NCI-H510A (cell line): ENCODE measurements around the gene ZNF800.
"Not testable (repeated sequence)": the region's sequence is repeated elsewhere in the genome, so short reads cannot be mapped to it uniquely, and the experiment has no call there.

Experiments used
- DNase-seq: peaks from one replicate; lab custom pipeline; 2025; lab: John Stamatoyannopoulos, UW

The ZNF800 gene

DNA sequence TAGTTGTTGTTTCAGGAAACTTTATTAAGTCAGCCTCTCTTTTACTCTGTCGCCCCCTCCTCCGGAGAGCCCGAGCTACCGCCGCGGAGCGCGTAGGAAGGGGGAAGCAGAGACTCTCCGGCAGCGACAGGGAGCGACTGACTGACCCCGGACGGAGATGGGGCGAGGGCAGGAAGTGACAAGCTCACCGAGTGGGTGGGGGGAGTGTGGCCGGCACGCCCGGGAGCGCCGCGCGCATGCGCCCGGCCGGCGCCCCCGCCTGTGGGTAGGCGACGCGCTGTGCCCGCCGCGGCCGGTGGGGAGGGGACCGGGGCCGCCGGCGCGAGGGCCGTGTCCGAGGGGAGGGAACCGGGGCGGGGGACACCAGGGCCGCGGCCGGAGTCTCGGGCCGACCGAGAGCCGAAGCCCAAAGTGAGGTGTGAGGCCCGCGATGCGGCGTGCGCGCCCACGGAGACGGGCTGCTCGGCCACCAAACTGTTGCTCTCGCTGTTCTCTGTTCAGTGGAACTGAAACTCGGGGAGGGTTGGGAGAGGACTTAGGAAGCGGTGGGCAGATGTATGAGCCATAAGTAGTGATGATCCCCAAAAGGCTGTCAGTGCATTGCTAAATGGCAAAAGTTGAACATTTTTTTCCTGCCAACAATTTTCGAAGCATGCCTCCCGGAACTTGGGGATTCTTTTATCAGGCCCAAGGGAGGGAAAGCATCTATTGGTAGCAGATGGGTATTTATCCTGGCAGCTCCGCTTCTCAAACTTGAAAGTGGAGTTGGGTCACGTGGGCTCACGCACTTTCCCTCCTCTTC, at the start of gene ZNF800:
Gene ZNF800 (minus strand): TSS at position 143 of the 802 bp plus-strand sequence. CDS start 1,151 bp downstream, outside the sequence.
- DNase-seq, result peak; percentile 61

- DNase-seq, result no peak
These were observed 47.7 kb upstream of the ZNF800 start for GRCh38 chr7:127440206-127440605.

- DNase-seq, result no peak
These were observed 46.3 kb upstream of the ZNF800 start for GRCh38 chr7:127438836-127439235.

DNA sequence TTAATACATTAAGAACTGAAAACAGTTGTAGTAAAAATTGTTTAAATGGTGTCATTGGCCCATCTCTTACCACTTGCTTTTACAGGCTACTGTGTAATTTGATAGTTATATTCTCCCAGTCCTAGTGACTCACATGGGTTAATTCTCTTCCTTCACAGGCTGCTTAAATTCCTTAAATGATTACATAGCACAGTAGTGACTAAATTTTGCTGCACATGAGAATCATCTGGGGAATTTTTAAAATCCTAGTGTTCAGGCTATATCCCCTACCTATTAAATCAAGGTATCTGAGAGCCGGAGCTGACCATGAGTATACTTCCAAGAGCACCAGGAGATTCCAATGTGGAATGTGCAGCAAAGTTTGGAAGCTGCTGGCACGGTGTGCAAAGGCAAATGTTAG, 45.3 kb upstream of the ZNF800 start:
- DNase-seq, result no peak

DNA sequence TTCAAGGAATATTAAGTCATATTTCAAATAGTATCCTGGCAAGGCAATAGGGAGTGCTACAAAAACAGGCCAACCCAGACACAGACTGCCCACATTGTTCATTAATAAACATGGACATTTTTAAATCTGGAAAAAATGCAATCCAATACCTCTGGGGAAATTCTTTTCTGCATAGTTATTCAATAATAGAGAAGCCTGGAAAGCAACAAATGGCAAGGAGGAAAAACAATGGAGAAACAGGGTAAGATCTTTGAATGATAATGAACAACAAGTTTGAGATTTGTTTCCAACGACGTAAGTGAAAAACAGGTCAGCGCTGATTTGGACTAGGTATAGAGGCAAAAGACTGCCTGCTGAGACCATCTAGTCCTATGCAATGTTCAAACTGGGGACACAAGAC, 44.7 kb upstream of the ZNF800 start:
- no peak for DNase-seq

- not testable (repeated sequence) for DNase-seq
These were observed 36.8 kb upstream of the ZNF800 start for GRCh38 chr7:127429281-127429680.

DNA sequence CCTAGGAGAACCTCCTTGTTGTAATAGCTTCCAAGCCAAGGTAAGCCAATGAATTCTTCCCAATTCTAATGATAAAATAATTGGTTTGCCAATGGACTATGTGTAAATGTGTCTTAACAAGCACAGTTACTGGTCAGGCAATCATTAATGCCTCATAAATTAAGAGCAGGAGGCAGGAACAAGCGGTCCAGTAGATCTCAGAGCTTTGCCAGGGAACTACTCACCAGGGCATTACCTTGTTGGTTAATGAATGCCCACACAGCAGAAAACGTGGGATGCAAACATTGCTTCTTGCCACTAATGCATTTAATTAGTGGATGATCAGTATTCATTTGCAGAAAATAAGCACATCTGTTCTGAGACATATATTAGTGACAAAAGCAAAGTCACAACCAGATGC, 26.7 kb upstream of the ZNF800 start:
- no peak for DNase-seq

DNA sequence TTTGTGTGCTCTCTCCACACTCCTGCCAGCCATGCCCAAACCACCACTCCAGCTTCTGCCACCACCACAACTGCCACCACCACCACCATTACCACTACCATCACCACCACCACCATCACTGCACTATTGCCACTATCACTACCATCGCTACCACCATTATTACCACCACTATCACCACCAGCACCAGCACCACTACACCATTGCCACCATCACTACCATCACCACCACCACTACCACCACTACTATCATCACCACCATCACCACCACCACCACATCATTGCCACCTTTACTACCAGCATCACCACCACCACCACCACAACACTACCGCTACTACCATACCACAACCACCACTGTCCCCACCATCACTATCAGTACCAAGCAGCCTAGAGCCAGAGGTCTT, 26.0 kb upstream of the ZNF800 start:
- no peak for DNase-seq

DNA sequence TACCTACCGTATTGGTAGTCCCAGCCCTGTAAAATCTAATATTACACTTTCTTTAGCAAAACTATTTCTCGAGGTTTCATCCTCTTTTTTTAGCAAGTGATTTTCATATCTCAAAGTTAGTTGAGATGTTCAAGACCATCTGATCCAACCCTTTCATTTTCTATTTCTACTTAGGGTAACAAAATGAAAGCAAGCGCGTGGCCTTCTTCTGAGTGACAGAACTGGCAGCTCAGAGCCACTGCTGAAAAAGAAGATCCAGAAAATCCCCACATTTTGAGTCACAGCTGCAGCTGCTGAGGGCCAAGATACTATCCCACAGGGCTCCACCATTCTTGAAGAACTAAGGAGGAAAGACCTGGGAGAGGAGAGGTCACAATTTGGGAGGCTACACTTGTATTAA, 24.8 kb upstream of the ZNF800 start:
- DNase-seq, result no peak

- DNase-seq, result no peak
These were observed 22.7 kb upstream of the ZNF800 start for GRCh38 chr7:127415060-127415742.

DNA sequence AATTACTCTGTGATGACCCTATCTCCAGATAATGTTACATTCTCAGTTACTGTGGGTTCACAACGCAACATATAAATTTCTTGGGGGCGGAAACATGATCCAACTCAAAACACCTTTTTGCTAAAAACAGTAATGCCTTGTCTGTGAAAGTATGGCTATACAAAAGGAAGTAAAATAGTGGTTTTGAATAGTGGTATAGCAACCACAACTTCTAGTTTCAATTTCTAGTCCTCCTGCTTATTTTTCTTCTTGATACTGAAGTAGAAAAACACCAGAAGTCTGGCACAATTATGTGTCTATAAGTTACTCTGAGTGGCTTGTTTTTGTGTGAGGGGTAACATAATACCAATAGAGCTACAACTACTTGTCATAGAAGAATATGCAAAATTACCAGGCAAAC, 21.5 kb upstream of the ZNF800 start:
- no peak for DNase-seq

DNA sequence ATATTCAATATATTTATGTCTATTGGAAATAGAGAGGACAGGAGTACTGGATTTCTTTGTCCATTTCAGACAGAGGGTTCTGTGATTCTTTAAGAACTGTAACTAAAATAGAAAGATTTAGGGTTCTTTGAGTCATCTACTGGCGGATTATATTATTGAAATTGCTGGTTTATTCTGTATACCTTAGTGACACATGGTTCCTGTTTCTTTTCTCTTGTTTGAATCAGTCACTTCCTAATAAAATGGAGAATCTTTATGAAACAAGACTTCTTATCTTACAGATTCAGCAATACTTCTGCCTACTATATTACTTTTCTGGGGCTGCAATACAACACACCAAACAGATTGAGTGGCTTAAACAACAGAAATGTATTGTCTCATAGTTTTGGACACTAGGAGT, 20.8 kb upstream of the ZNF800 start:
- DNase-seq, result no peak

DNA sequence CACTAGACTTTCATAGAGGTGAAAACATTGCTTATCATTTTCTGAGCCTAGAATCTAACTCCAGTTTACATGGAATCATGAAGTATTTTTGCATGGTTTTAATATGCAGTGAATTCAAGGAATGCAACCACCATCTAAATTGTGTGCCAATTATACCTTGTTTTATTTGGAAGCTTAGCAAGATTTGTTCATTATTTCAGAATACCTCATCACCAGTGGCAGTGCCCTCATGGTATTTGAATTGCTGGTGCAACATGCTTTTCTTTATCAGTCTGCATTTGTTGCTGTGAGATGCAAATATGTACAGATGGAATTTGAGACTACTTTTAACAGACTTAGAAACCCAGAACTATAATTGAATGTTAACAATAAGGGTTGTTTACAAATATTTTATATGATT, 18.7 kb upstream of the ZNF800 start:
- DNase-seq, result no peak

- DNase-seq, result no peak
These were observed 17.1 kb upstream of the ZNF800 start for GRCh38 chr7:127409629-127410028.

DNA sequence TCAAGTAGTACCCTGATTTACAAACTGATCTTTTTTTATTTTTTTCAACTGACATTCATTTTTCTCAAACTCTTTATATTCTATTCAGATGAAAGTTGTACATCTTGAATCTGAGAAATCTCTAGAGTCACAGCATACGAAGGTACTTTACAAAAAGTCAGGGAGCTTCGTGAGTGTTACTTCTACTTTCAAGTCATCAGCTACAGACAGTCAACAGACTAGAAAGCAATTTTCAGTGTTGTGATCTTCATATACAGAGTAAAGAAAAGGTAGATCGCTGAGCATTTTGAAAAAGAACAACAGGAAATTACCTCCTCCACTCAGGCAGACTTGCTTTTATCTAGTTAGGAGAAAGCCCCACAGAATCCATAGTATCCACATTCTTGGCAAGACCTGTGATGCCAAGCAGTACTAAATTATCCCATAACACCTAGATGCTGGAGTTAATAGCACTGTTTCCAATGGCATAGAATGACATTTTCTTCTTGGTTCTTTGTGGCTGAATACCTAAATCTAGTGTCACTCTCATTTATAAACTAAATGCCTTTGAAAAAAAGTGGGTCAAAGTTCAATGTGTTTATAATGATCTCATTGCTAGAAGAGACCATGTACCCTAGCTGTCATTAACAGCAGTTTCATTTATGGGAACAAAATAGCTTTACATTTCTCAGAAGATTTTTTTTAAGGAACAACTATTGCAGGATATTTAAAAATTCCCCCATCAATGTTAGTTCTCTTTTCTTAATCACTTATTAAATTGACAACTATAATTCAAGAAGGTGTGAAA, 12.0 kb upstream of the ZNF800 start:
- DNase-seq, result no peak

DNA sequence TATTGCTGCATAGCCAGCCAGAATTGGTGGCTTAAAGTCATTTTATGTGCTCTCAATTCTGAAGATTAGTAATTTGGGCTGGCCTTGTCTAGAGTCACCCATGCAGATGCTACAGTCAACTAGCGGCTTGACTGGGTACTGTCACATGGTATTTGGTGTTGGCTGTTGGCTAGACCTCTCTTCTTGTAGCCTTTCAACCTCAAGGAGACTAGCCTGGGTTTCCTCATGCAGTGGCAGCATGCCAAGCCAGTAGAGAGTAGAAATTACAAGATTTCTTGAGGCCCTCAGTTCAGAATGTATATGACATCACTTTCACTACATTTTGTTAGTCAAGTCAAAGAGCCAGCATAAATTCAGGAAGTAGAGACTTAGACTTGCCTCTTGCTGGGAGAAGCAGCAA, 3.7 kb upstream of the ZNF800 start:
- no peak for DNase-seq

DNA sequence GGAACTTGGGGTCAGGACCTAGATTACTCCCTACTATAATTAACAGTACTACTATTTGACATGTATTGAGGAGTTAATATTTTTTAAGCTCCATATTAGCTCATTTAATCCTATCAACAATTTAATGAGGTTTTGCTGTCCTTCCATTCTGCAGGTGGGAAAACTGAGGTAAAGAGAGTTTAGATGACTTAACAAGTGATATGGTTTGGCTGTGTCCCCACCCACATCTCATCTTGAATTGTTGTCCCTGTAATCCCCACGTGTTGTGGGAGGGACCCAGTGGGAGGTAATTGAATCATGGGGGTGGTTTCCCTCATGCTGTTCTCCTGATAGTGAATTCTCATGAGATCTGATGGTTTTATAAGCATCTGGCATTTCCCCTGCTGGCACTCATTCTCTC, 2.6 kb upstream of the ZNF800 start:
- not testable (repeated sequence) for DNase-seq

DNA sequence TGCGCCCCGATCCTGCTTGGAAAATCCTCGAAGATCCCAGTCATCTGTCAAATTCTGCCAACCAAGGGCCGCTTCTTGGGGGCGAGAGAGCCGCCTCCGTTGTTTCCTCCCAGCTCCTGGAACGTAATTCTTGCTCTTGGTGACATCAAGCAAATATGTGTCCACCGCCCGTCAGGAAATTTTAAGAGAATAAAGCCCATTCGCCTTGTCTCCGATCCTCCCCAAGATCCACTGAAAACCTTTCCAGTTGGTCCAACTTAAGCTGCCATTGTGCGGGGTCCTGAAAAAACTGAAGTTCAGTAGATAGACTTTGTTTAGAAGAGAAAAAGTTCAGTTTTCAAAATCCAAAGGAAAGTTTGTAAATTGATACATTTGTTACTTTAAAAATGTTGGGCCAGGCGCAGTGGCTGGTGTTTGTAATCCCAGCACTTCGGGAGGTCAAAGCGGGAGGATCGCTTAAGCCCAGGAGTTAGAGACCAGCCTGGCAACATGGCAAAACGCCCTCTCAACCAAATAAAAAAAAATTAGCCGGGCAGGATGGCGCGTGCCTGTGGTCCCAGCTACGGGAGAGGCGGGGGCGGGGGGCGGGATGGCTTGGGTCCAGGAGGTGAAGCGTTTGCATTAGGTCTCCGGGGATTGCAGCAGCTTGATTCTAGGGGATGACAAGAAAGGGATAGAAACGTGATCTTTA, 1.0 kb upstream of the ZNF800 start:
- DNase-seq, result no peak

DNA sequence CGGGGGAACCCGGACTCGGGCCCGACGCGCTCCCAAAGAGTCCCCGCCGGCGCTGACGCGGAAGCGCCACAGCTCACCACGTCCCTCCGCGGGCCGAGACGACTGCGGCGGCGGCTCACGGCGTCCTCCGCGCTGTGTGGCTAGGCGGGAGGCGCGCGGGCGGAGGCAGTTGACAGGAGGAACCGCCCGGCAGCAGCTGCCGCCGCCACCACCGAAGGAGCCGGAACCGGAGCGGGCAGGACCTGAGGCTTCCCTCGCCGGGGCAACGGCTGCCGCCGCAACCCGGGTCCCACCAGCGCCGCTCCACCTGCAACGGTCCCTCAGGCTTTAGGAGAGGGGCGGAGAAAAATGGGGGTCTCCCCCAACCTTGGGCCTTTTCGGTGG, 334 bp downstream of the ZNF800 start:
- DNase-seq, result peak; percentile 25

DNA sequence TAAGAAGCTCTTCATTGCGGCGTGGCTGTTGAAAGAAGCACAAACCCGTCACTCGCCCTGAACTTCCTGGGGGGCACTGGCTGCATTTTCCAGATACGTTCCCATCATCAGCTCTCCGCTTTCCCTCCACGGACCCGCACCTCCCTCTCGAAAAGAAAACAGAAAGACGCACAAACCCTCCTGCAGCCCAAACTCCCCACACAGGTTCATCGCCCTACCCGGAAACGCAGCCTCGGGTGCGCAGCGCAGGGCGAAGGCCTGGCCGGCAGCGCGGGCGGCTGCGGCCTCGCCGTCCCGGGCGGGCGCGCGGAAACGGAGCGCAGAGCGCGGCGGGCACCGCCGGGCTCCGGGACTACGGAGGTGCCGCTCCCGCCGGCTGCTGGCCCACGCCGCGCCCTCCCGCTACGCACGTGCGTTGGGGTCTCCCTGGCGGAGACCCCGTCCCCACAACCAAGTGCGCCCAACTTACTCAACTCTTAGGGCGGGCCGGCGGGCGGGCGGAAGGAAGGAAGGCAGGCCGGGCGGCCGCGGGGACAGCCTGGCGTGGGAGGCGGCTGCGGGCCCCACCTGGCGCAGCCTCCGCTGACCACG, 822 bp downstream of the ZNF800 start:
- DNase-seq, result no peak

GRCh38 chr7:127390817-127391590, 1.5 kb downstream of the ZNF800 start:
- DNase-seq, result no peak
